Right cardiac atrium (tissue), 5 donors: ENCODE results near the gene CPAMD8. TPM values are rescaled to one million over a fixed set of nuclear protein-coding genes. Genes with fewer than 3 reads are reported as not detected.

Experiments used
- ATAC-seq, 2 donors: fragments of 200-7000 bp; cut with Tn5 transposase; one replicate each; pipeline versions ENCODE4 v1.8.0 to v1.9.1; 2020; ENCODE audit warnings: moderate library complexity in 2 of 2, mild to moderate bottlenecking in 1 of 2
- DNase-seq, 3 donors: peaks; one replicate each; pipeline ENCODE4 v3.0.0-alpha.2; 2020
- H3K27ac ChIP-seq: one replicate; pipeline ENCODE4 v1.5.1; 2013; ENCODE audit warnings: mild to moderate bottlenecking, low read length, control low read depth, moderate library complexity
- H3K27me3 ChIP-seq: one replicate; pipeline ENCODE4 v1.6.1; 2013; ENCODE audit not compliant: control insufficient read depth, insufficient read depth
- H3K4me1 ChIP-seq: one replicate; pipeline ENCODE4 v1.6.1; 2013; ENCODE audit warnings: low read length; ENCODE audit not compliant: control insufficient read depth, insufficient read depth
- H3K4me3 ChIP-seq: one replicate; pipeline ENCODE4 v1.5.1; 2013; ENCODE audit warnings: low read length, control low read depth
- H3K9me3 ChIP-seq: one replicate; pipeline ENCODE4 v1.6.1; 2013; ENCODE audit warnings: low read length; ENCODE audit not compliant: control insufficient read depth
- WGBS: extraction: QIAGEN DNeasy Blood & Tissue Kit; methylation state at CpG from one replicate; pipeline ENCODE4 v1.1.7; 2013; 5-methylcytosine and 5-hydroxymethylcytosine counted together
- intact Hi-C, 4 donors: fragments of 100-400 bp; cut with DNase I; formaldehyde crosslinking; loops; one replicate each; pipeline versions ENCODE4 v1.11.0 to v1.14.0; 2022 to 2023
- polyA plus RNA-seq: library from polyadenylated mRNA; stranded (reverse); fragments of 200-250 nt; gene quantifications from one replicate; pipeline ENCODE4 v1.2.3, GENCODE V29; 2013
- total RNA-seq, 4 donors: library from RNA; stranded (reverse); fragmentation: NEBNext Ultra II Directional; extraction: Animal tissue kit (Norgen Biotek cat#: 25700); gene quantifications; one replicate each; pipeline ENCODE4 v1.2.1, GENCODE V29; 2021
- donor health status: healthy with polysubstance abuse.
- donor health status: DM: no; HTN: yes; CAD: no.
- donor health status: DM: no; HTN: no; CAD: no.
- donor health status: DM: no; HTN: yes; CAD: no; lungs with severe emphysema.
- donor health status: DM: yes; HTN: yes; CAD: no.

CPAMD8 gene
- total and polyA plus RNA-seq, 5 donors: 2.4 to 19.7 (median 9.6) TPM

DNA sequence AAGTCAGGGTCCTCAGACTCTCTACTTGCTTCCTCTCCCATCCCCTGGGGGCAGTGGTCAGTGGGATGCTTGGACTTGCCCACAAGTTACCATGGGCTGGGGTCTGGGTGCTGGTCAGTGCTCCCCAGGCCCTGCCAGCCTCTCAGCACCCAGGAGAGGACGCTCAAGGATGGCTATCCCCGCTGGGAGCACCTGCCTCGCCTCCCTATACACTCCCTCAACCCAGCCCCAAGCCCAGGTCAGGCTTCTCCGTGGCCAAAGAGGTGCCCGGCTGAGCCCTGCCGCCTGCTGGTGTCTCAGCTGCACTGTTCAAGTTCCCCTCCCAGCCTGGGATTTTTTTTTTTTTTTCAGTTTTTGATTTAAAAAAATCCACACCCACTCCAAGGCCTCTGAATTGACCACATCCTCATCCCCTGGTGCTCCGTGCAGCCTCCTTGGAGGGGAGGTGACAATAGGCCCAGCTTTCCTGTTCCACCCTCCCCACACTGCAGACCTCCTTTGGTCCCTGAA lies 127.0 kb downstream of the CPAMD8 start:
- WGBS: 26% methylated on average over 7 of the region's 7 CpGs
- no peaks in the 10 kb centered on the region for H3K27me3 ChIP-seq
- intact Hi-C loops: loop anchor here in 2 of 4 donors (5.0 to 10.0 kb wide), 2 partner anchors 125 to 127 kb away; no protein-coding TSS in a partner anchor

DNA sequence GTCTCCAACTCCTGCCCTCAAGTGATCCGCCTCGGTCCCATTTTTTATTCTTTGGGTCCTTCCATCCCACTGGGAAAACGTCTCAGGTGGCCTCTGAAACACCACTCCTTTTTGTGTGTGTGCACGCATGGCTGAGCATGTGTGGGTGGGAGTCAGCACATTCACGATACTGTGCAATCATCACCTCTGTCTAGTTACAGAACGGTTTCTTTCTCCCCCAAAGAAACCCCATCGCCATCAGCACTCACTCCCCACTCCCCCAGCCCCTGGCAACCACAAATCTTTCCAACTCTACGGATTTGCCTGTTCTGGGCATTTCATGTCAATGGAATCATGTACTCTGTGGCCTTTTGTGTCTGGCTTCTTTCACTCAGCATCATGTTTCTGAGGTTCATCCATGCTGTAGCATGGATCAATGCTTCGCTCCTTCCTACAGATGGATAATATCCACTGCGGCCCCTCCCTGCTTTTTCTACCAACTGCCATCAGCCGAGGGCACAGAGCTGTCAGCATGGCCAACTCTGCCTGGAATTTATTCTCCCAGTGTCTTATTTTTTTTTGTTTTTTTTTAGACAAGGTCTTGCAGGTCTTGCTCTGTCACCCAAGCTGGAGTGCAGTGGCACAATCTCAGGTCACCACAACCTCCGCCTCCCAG lies 128.1 kb downstream of the CPAMD8 start:
- ATAC-seq (no peak), DNase-seq (peak in 1 of 3 donors; percentile 27)
- H3K4me1 ChIP-seq: no peaks in the 10 kb centered on the region
- H3K4me3 ChIP-seq: no peak overlapping the region
- no peak overlapping the region for H3K27ac ChIP-seq
- intact Hi-C loops: no loop called here
- WGBS: 86% methylated on average over 12 of the region's 12 CpGs
- H3K9me3 ChIP-seq: no peaks in the 10 kb centered on the region
- no peaks in the 10 kb centered on the region for H3K27me3 ChIP-seq

More for the DNA sequence above, 127.0 kb downstream of the CPAMD8 start:
- no peak for ATAC-seq
- Histone ChIP-seq H3K9me3 (no peaks in the 10 kb centered on the region), H3K27ac (no peak overlapping the region), H3K4me3 (no peak overlapping the region), H3K4me1 (no peaks in the 10 kb centered on the region)
- peak in 2 of 3 donors; percentile 75 to 80 for DNase-seq

DNA sequence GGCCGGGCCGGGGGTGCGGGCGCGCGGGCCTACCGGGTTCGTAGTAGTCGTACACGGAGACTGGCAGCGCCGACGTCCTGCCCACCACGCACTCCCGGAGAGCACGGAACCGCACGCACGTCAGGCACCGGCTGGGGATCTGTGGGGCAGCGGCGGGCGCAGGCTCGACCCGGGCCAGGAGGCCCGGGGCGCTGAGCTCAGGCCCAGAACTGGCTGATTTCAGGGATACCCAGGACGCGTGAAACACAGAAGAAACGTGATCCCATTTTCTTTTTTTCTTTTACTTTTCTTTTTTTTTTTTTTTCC lies 128.8 kb downstream of the CPAMD8 start:
- Histone ChIP-seq H3K27ac (peak overlapping the region; percentile 26), H3K4me1 (no peaks in the 10 kb centered on the region), H3K9me3 (no peaks in the 10 kb centered on the region), H3K4me3 (peak overlapping the region; percentile 55), H3K27me3 (no peaks in the 10 kb centered on the region)
- DNase-seq (peak in 1 of 3 donors; percentile 66), ATAC-seq (peak; percentile 17 to 18)
- intact Hi-C loops: no loop called here
- WGBS: 9% methylated on average over 30 of the region's 30 CpGs

DNA sequence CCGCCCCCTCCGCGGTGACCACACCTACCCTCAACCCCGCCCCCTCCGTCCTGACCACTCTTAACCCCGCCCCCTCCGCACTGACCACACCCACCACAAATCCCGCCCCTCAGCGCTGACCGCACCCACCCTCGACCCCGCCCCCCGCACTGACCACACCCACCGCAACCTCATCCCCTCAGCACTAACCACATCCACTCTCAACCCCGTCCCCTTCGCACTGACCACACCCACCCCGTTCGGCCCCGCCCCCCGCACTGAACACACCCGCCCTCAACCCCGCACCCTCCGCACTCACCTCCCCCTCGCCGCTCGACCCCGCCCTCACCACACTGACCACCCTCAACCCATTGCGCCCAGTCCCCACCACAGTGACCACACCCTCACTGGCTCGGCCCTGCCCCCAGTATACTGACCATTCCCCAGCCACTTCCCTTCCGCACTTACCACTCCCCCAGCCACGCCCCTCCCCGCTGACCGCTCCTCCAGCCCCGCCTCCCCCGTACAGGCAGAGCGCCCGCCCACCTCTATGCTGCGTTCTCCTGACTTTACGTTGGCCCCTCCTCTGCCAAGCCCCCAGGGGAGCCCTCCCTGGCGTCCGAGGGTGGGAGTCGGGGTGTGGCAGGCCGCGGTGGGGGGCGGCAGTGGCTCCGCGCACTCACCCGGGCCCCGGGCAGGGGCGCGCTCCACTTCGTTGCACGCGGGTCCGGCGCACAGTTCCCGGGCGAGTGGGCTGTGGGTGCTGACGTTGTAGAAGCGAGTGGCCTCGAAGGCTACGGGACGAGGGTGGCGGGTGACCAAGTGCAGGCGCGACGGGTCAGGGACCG lies 129.4 kb downstream of the CPAMD8 start:
- DNase-seq (peak; percentile 96 to 98 (median 98)), ATAC-seq (peak; percentile 92 to 95)
- no peaks in the 10 kb centered on the region for H3K27me3 ChIP-seq
- H3K4me3 ChIP-seq: peak overlapping the region; percentile 55
- intact Hi-C loops: no loop called here
- under 1% methylated on average over 68 of the region's 68 CpGs for WGBS
- H3K4me1 ChIP-seq: no peaks in the 10 kb centered on the region
- peak overlapping the region; percentile 26 for H3K27ac ChIP-seq
- H3K9me3 ChIP-seq: no peaks in the 10 kb centered on the region

DNA sequence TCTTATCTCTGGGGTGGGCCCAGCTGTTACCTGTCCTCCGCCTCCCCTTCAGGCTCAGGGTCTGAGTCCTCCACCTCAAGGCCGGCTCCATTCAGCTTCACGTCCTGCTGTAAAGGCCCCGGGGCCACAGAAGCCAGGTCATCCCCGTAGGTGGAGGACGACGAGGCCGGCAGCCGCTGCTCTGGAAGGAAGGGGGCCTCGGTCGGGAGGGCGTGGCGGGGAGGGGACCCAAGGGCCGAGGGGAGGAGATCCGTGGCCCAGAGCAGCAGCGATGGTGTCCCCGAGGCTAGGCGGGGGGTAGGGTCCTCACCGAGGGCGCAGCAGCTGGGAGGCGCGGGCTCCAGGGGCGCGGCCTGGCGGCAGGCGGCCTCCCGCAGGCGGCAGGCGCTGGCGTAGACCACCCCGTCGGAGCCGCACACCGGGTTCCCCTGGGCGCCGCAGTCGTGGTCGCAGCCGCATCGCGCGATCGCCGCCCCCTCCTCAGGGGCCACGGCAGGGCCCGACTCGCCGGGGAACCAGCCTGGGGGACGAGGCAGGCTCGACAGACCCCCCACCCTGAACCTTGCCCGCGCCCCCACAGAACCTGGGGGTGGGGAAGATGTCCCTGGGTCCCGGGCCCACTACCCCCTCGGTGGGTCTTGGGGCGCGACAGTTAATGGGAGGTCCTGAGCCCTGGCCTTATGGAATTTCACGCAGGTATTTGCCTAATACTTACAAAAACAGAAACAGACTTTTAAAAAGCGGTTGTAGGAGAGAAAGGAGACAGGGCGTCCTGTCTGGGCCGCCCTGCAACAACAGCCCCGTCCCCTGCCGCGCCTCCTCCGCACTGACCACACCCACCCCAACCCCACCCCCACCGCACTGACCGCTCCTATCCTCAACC lies 130.2 kb downstream of the CPAMD8 start:
- intact Hi-C loops: no loop called here
- H3K4me1 ChIP-seq: no peaks in the 10 kb centered on the region
- DNase-seq: peak in 2 of 3 donors; percentile 73 to 81
- ATAC-seq: peak in 1 of 2 donors; percentile 5
- peak overlapping the region; percentile 42 for H3K4me3 ChIP-seq
- H3K27me3 ChIP-seq: no peaks in the 10 kb centered on the region
- H3K27ac ChIP-seq: peak overlapping the region; percentile 55
- H3K9me3 ChIP-seq: no peaks in the 10 kb centered on the region
- WGBS: 3% methylated on average over 66 of the region's 66 CpGs

DNA sequence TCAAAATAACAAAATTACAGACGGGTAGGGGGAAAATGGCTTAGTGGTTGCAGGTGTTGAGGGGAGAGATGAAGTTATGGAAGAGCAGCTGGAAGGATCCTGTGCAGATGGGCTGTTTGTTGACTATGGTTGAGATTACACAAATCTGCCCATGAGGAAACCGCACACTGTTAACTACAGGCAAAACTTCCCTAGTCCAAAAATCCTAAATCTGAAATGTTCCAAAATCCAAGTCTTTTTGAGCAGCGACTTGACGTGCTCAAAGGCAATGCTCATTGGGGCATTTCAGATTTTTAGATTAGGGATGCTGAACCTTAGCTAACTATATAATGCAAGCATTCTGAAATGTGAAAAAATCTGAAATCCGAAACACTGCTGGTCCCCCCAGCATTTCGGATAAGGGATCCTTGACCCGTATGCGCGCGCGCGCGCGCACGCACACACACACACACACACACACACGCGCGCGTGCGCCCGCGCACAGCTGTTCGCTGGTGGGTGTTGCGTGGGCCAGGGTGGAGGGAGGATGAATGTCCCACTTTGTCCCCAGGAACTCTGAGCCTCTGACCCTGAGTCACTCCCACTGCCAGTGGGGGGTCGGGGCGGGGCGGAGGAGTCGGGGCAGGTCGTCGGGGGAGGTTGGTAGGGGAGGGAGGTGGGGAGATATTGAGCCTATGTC lies 131.0 kb downstream of the CPAMD8 start:
- H3K4me1 ChIP-seq: no peaks in the 10 kb centered on the region
- H3K4me3 ChIP-seq: peak overlapping the region; percentile 42
- H3K27ac ChIP-seq: no peak overlapping the region
- H3K9me3 ChIP-seq: no peaks in the 10 kb centered on the region
- 37% methylated on average over 30 of the region's 30 CpGs for whole genome bisulfite sequencing
- no peaks in the 10 kb centered on the region for H3K27me3 ChIP-seq
- ATAC-seq: no peak
- peak in 2 of 3 donors; percentile 77 to 80 for DNase-seq
- intact Hi-C loops: no loop called here

DNA sequence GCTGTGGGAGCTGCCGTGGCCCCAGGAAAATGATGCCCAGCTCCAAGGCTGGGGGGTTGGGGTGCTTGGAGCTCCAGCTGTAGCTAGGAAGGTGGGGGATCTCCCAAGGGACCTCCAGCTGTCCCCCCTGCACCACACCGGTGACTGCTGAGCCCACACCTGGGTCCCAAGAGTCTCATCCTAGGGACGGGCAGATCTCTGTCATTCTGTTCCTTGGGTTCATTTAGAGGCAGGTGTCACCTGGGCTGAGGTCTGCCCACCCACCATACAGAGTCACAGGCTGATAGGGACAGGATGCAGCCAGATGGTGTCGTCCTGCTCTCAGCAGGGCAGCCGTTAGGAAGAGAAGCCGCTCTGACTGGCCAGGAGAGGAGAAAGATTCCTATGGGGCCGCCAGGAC lies 132.5 kb downstream of the CPAMD8 start:
- WGBS: 63% methylated on average over 7 of the region's 7 CpGs
- ATAC-seq (no peak), DNase-seq (peak in 1 of 3 donors; percentile 46)
- Histone ChIP-seq H3K27ac (no peak overlapping the region), H3K4me1 (no peaks in the 10 kb centered on the region), H3K27me3 (no peaks in the 10 kb centered on the region), H3K4me3 (no peak overlapping the region), H3K9me3 (no peaks in the 10 kb centered on the region)
- intact Hi-C loops: no loop called here

DNA sequence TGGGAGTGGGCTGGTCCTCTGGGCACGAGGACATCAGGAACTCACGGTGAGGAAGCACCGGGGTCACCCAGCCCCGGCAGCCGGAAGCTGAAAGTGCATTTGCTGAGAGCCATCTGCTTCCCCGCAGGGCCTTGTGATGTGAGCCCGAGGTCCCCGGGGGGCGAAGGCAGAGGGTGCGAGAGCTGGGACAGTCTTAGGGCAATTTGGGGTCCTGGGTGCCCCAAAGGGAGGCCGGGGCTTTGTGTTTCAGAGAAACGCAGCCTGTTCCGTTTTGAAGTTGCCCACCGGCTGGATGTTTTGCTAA lies 133.0 kb downstream of the CPAMD8 start:
- intact Hi-C loops: no loop called here
- Histone ChIP-seq H3K27ac (no peak overlapping the region), H3K4me3 (no peak overlapping the region), H3K9me3 (no peaks in the 10 kb centered on the region), H3K4me1 (no peaks in the 10 kb centered on the region), H3K27me3 (no peaks in the 10 kb centered on the region)
- DNase-seq (peak in 1 of 3 donors; percentile 60), ATAC-seq (no peak)
- 45% methylated on average over 14 of the region's 14 CpGs for WGBS

DNA sequence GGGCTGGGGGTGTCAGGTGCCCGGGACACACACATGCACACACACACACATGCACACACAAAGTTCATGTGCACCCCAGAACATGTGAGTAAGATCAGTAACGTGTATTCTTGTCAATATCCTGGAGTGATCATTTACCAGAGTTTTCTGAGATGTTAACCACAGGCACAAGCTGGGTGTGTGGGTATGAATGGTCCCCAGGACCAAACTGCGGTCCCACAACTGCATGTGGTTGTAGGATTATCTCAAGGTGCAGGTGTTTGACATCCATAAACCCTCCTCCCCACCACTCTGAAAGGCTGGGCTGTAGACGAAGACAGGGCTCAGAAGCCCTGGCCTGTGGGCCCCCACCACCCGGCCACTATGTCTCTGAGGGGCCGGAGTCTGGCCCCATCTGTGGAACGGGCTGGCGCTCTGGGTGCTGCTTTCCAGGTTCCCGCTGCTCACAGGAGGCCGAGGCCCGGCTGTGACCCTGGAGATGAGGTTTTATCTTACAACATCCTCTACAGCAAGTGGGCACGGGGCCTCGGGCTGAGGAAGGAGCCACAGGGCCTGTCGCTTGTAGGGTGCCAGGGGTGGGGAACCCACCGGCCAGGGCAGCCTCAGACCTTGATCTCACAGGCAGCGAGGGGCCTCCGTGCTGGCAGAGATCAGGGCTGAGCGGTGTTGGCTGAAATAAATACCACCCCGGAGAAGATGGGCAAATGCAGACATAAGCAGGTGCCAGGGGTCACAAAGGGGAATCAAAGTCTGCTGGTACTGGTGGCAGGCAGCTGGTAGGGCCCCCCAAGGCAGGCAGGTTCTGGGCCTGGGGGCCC lies 133.5 kb downstream of the CPAMD8 start:
- intact Hi-C loops: no loop called here
- no peaks in the 10 kb centered on the region for H3K27me3 ChIP-seq
- ATAC-seq (no peak), DNase-seq (peak in 1 of 3 donors; percentile 56)
- peaks cover 2% of the 10 kb centered on the region for H3K4me1 ChIP-seq
- 82% methylated on average over 19 of the region's 19 CpGs for WGBS
- H3K4me3 ChIP-seq: no peak overlapping the region
- H3K9me3 ChIP-seq: no peaks in the 10 kb centered on the region
- no peak overlapping the region for H3K27ac ChIP-seq

DNA sequence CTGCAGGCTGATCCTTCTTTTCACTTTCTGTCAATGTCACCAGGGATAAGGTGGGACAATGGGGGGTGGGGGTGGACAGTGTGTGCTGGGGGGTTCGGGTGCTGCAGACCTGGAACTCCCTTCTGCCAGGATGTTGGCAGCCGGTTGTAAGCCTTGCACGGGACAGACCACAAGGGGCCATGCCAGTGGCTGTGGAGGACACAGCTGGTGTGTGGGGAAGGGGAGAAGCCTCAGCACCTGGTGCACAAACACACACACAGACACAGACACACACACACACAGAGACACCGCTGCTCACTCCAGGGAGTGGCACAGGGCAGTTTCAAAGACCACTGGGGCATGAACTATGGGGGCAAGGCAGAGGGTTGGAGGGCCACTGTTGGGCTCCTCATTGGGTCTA lies 134.2 kb downstream of the CPAMD8 start:
- intact Hi-C loops: no loop called here
- H3K4me1 ChIP-seq: peaks cover 2% of the 10 kb centered on the region
- ATAC-seq: no peak

More for the DNA sequence above, 134.2 kb downstream of the CPAMD8 start:
- Histone ChIP-seq H3K27me3 (no peaks in the 10 kb centered on the region), H3K27ac (no peak overlapping the region), H3K9me3 (no peaks in the 10 kb centered on the region), H3K4me3 (no peak overlapping the region)
- WGBS: 61% methylated on average over 4 of the region's 4 CpGs
- DNase-seq: no peak
